T-helper 17 cell (primary cell): ENCODE results near the gene MUC21. TPM values are rescaled to one million over a fixed set of nuclear protein-coding genes. Genes with fewer than 3 reads are reported as not detected.

Experiments
- ATAC-seq: fragments of 150-1000 bp; cut with Tn5 transposase; 2 replicates; pipeline ENCODE4 v1.10.0; 2021; ENCODE audit warnings: mild to moderate bottlenecking, moderate library complexity
- DNase-seq, 3 donors: peaks; one replicate each; pipeline versions ENCODE4 v3.0.0 to v3.0.0-alpha.2; 2020 to 2021
- H3K9me3 ChIP-seq: one replicate; pipeline ENCODE4 v1.7.0; 2013; ENCODE audit warnings: low read length, mild to moderate bottlenecking; ENCODE audit not compliant: control insufficient read depth, poor library complexity, severe bottlenecking
- H3K27ac Mint-ChIP-seq: one replicate; pipeline ENCODE4 v1.8.0; 2022; ENCODE audit warnings: mild to moderate bottlenecking, moderate library complexity, mixed read lengths
- H3K27me3 Mint-ChIP-seq: one replicate; pipeline ENCODE4 v1.8.0; 2022; ENCODE audit warnings: mixed read lengths
- H3K36me3 Mint-ChIP-seq: one replicate; pipeline ENCODE4 v1.8.0; 2022; ENCODE audit warnings: low read depth, mixed read lengths
- H3K4me1 Mint-ChIP-seq: one replicate; pipeline ENCODE4 v1.8.0; 2022; ENCODE audit warnings: mild to moderate bottlenecking, mixed read lengths
- H3K4me3 Mint-ChIP-seq: one replicate; pipeline ENCODE4 v1.8.0; 2022; ENCODE audit warnings: mild to moderate bottlenecking, moderate library complexity, mixed read lengths
- total RNA-seq, 4 donors: library from RNA in 2 of 4; stranded (reverse) in 2 of 4; gene quantifications; one replicate each; pipeline ENCODE4 v1.2.3 and lab custom pipeline; 2022 to 2026

MUC21 gene
- not detected for total RNA-seq
- total RNA-seq (lab: John Stamatoyannopoulos, UW): 0 reads per million in 2 donors

DNA sequence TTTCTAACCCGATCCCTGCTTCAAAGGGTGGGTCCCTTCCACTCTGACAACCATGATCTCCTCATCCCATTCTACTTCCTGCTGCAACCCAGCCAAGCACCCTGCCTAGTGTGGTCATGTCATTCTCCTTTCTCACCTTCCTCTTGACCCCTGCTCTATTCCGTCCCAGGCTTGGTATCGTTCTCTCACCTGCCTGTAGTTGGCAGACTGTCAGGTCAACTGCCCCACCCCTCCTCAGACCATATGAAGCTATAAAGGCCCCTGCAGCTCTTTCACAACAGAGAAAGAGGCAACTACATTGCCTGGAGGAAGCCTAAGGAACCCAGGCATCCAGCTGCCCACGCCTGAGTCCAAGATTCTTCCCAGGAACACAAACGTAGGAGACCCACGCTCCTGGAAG is at the start of gene MUC21:
MUC21 (plus strand) TSS at position 280 of the 400 bp plus-strand sequence. CDS start 241 bp downstream, outside the sequence.
- no peak within 1 kb of the TSS for H3K27ac Mint-ChIP-seq
- ATAC-seq (no peak), DNase-seq (no peak)

DNA sequence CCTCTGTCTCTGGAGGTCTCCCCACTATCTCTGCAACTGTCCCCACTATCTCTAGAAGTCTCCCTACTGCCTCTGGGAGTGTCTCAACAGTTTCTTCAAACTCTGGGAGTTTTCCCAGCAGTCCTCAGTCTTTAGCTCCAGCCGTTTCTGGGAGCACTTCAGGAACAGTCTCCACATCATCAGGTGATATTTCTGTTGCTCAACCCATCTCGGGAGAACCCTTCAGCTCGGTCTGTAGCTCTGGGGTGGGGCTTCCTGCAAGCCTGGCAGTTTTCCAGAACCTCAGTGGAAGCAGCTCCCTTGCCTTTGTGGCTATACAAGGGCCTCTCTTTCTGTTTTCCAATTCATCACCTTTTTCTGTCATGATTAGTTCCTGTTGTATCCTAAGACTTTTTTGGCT is 48.5 kb upstream of the MUC21 start:
- H3K9me3 ChIP-seq: no peaks in the 10 kb centered on the region
- Mint-ChIP-seq H3K27me3 (peaks cover 42% of the 10 kb centered on the region), H3K27ac (no peak overlapping the region), H3K36me3 (no peaks in the 10 kb centered on the region), H3K4me3 (no peak overlapping the region), H3K4me1 (peaks cover 9% of the 10 kb centered on the region)
- DNase-seq: no peak
- no peak for ATAC-seq

More for the DNA sequence above, at the start of gene MUC21:
- peaks cover 4% of the 10 kb centered on the region for H3K4me1 Mint-ChIP-seq
- H3K9me3 ChIP-seq: no peaks in the 10 kb centered on the region
- no peak within 1 kb of the TSS for H3K4me3 Mint-ChIP-seq
- H3K27me3 Mint-ChIP-seq: peaks cover 62% of the 10 kb centered on the region
- peaks cover 3% of the 10 kb centered on the region for H3K36me3 Mint-ChIP-seq

DNA sequence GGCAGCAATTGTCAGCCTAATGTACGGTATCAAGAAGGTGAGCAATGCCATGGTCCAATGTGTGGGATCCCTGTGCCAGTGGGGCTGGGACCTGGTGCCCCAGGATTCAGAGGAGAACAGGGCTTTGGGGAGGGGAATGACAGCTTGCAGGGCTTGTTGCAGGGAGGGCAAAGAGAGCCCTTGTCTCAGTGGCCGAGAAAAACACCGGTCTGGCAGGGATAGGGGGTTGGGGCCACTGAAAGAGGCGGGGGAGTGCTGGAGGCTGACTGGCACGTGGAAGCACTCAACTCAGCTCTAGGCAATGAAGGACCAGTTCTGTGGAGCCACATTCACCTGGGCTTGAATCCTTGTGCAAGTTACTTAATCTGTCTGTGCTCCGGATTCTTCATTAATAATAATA is 46.3 kb upstream of the MUC21 start:
- Mint-ChIP-seq H3K27ac (no peak overlapping the region), H3K36me3 (no peaks in the 10 kb centered on the region), H3K27me3 (peaks cover 63% of the 10 kb centered on the region), H3K4me1 (peaks cover 9% of the 10 kb centered on the region), H3K4me3 (no peak overlapping the region)
- H3K9me3 ChIP-seq: no peaks in the 10 kb centered on the region
- ATAC-seq: no peak
- no peak for DNase-seq

DNA sequence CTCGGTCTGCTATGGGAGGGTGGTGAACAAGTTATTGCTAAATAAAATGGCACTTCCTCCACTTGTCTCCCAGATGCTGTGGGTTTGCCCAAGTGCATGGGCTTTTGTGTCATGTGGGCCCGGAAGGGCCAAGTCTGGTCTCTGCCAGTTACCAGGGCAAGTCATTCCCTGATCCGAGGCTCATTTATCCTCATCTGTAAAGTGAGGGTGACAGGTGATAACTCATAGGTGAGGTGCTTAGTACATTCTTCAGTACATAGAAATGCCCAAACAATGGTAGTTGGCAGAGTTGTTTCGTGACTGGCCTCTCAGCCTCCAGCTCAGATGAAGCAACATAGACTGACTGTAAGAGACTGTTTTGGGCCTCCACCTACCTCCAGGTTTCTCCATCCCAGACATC is 44.8 kb upstream of the MUC21 start:
- no peaks in the 10 kb centered on the region for H3K36me3 Mint-ChIP-seq
- H3K4me3 Mint-ChIP-seq: no peak overlapping the region
- H3K27ac Mint-ChIP-seq: no peak overlapping the region
- H3K4me1 Mint-ChIP-seq: peaks cover 10% of the 10 kb centered on the region
- DNase-seq: no peak
- no peak for ATAC-seq
- H3K27me3 Mint-ChIP-seq: peaks cover 78% of the 10 kb centered on the region
- H3K9me3 ChIP-seq: no peaks in the 10 kb centered on the region

DNA sequence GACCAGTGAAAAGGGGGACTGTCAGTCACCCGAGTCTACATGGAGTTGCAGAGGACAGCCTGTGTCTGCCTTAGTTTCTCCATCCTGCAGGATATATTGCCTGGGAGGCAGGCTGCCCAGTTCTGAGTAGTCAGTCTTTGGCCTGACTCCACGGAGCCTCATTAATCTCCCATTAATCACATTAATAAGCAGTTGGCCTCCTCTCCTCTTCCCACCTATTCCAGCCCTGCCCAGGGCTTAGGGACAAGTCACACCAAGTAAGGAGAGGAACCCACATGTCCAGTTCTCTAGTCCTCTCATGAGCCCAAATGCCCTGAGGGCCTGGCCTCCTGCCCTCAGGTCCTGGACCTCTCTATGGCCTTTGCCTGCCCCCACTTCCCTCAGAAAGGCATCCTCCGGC is 44.0 kb upstream of the MUC21 start:
- no peaks in the 10 kb centered on the region for H3K9me3 ChIP-seq
- Mint-ChIP-seq H3K36me3 (no peaks in the 10 kb centered on the region), H3K27me3 (peaks cover 81% of the 10 kb centered on the region), H3K4me1 (peaks cover 10% of the 10 kb centered on the region), H3K4me3 (no peak overlapping the region), H3K27ac (no peak overlapping the region)
- ATAC-seq: no peak
- DNase-seq: no peak

DNA sequence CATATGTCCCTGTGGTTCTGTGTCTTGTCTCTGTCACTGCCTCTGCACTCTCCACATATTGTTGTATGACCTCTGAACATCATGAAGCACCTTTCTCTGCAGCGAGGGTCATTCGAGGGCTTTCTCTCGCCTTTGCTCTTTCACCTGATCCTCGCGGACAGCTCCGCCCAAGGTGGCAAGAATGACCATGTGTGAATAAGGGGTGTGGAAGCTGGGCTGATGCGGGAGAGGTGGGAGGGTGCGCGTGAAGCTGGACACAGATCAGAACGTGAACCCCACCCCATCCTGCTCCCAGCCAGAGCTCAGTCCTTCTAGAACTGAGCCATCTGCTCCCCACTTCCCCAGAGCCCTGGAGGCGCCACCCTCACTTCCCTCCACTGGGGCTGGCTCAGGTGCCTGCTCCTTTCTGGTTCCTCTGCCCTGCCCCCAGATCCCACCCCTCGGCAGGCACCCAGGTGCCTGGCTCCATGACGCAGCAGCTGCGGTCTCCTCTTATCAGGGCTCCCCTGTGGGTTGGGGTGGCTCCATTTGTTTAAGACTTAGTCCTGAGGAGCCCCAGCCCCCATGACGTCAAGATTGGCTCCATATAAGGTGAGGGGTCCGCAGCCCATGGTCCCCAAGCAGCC is 43.0 kb upstream of the MUC21 start, which contains the start of gene MUCL3:
MUCL3 (plus strand) TSS at position 613 of the 626 bp plus-strand sequence. CDS start 27 bp downstream, outside the sequence.
- Mint-ChIP-seq H3K36me3 (no peaks in the 10 kb centered on the region), H3K4me1 (peaks cover 7% of the 10 kb centered on the region), H3K27me3 (peaks cover 84% of the 10 kb centered on the region), H3K27ac (no peak within 1 kb of the TSS), H3K4me3 (no peak within 1 kb of the TSS)
- no peak for ATAC-seq
- no peaks in the 10 kb centered on the region for H3K9me3 ChIP-seq
- DNase-seq: no peak

- Mint-ChIP-seq H3K27me3 (peaks cover 95% of the 10 kb centered on the region), H3K4me1 (peaks cover 5% of the 10 kb centered on the region), H3K27ac (no peak overlapping the region), H3K4me3 (no peak overlapping the region), H3K36me3 (no peaks in the 10 kb centered on the region)
- H3K9me3 ChIP-seq: no peaks in the 10 kb centered on the region
- DNase-seq: no peak
- ATAC-seq: no peak
These were observed 41.0 kb upstream of the MUC21 start for GRCh38 chr6:30942338-30943060.

DNA sequence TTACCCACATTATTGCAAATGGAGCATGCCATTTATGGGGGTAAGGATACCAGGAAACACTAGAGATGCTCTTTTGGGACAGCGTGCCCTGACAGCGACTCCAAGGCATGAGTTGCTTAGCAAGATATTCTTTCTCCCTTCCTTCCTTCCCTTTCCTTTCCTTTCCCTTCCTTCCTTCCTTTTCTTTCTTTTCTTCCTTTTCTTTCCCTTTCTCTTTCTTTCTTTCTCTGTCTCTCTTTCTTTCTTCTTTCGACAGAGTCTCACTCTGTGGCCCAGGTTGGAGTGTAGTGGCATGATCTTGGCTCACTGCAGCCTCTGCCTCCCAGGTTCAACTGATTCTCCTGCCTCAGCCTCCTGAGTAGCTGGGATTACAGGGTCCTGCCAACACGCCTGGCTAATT is 39.5 kb upstream of the MUC21 start:
- Mint-ChIP-seq H3K4me3 (no peak overlapping the region), H3K36me3 (no peaks in the 10 kb centered on the region), H3K27ac (no peak overlapping the region), H3K27me3 (peaks cover 95% of the 10 kb centered on the region), H3K4me1 (peaks cover 5% of the 10 kb centered on the region)
- no peak for DNase-seq
- no peaks in the 10 kb centered on the region for H3K9me3 ChIP-seq
- no peak for ATAC-seq

DNA sequence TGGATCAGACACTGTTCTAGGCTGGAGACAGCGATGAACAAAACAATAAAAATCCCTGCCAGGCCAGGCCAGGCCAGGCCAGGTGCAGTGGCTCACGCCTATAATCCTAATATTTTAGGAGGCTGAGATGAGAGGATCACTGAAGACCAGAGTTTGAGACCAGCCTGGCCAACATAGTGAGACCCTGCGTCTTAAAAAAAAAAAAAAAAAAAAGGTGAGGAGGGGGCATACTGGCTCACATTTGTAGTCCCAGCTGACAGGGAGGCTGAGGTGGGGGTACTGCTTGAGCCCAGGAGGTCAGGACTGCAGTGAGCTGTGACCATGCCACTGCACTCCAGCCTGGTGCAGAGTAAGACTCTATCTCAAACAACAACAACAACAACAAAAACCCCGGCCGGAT is 38.2 kb upstream of the MUC21 start:
- H3K9me3 ChIP-seq: no peaks in the 10 kb centered on the region
- no peak overlapping the region for H3K4me3 Mint-ChIP-seq
- H3K4me1 Mint-ChIP-seq: peaks cover 5% of the 10 kb centered on the region
- H3K36me3 Mint-ChIP-seq: no peaks in the 10 kb centered on the region
- H3K27me3 Mint-ChIP-seq: peaks cover 85% of the 10 kb centered on the region
- H3K27ac Mint-ChIP-seq: no peak overlapping the region
- ATAC-seq: no peak
- no peak for DNase-seq

- H3K9me3 ChIP-seq: no peaks in the 10 kb centered on the region
- H3K4me3 Mint-ChIP-seq: no peak overlapping the region
- no peak for ATAC-seq
- no peaks in the 10 kb centered on the region for H3K36me3 Mint-ChIP-seq
- DNase-seq: no peak
- peaks cover 5% of the 10 kb centered on the region for H3K4me1 Mint-ChIP-seq
- peaks cover 74% of the 10 kb centered on the region for H3K27me3 Mint-ChIP-seq
- no peak overlapping the region for H3K27ac Mint-ChIP-seq
These were observed 36.3 kb upstream of the MUC21 start for GRCh38 chr6:30947231-30947630.

- no peaks in the 10 kb centered on the region for H3K9me3 ChIP-seq
- ATAC-seq (no peak), DNase-seq (no peak)
- H3K4me3 Mint-ChIP-seq: no peak overlapping the region
- peaks cover under 1% of the 10 kb centered on the region for H3K4me1 Mint-ChIP-seq
- peaks cover 60% of the 10 kb centered on the region for H3K27me3 Mint-ChIP-seq
- H3K36me3 Mint-ChIP-seq: no peaks in the 10 kb centered on the region
- no peak overlapping the region for H3K27ac Mint-ChIP-seq
These were observed 34.7 kb upstream of the MUC21 start for GRCh38 chr6:30948811-30949210.

DNA sequence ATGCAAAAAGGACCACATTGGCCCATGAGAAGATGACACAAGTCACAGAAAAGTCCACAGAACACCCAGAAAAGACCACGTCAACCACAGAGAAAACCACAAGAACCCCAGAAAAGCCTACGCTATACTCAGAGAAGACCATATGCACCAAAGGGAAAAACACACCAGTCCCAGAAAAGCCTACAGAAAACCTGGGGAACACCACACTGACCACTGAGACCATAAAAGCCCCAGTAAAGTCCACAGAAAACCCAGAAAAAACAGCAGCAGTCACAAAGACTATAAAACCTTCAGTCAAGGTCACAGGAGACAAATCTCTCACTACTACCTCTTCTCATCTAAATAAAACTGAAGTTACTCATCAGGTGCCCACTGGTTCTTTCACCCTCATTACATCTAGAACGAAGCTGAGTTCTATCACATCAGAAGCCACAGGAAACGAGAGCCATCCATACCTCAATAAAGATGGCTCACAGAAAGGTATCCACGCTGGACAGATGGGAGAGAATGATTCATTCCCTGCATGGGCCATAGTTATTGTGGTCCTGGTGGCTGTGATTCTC is 31.5 kb upstream of the MUC21 start:
- ATAC-seq: no peak
- Mint-ChIP-seq H3K27ac (no peak overlapping the region), H3K4me1 (peaks cover 7% of the 10 kb centered on the region), H3K27me3 (peaks cover 34% of the 10 kb centered on the region), H3K36me3 (no peaks in the 10 kb centered on the region), H3K4me3 (no peak overlapping the region)
- H3K9me3 ChIP-seq: no peaks in the 10 kb centered on the region
- DNase-seq: no peak

- DNase-seq: no peak
- Mint-ChIP-seq H3K4me3 (peak overlapping the region; percentile 90), H3K27ac (no peak overlapping the region), H3K36me3 (no peaks in the 10 kb centered on the region), H3K27me3 (peaks cover 31% of the 10 kb centered on the region), H3K4me1 (peaks cover 9% of the 10 kb centered on the region)
- H3K9me3 ChIP-seq: no peaks in the 10 kb centered on the region
- ATAC-seq: peak; percentile 6
These were observed 28.7 kb upstream of the MUC21 start for GRCh38 chr6:30954631-30955366.
